Measurements from ENCODE around the gene WNT2B. TPM values are rescaled to one million over a fixed set of nuclear protein-coding genes. Genes with fewer than 3 reads are reported as not detected.

WNT2B gene
- total RNA-seq, 1 donor from 2014 or later, result 33.5 TPM

- no peak for DNase-seq (ENCODE audit: low read depth)
These were observed 57.0 kb downstream of the WNT2B start for GRCh38 chr1:112565800-112566199.

GRCh38 chr1:112575154-112575804 is 66.5 kb downstream of the WNT2B start:
- DNase-seq (ENCODE audit: low read depth), result peak; percentile 48

GRCh38 chr1:112576240-112576639 is 67.5 kb downstream of the WNT2B start:
- DNase-seq (ENCODE audit: low read depth), result no peak

Other genes starting within 250 kb of the WNT2B start
- 24.0 and 83.8 TPM in 2 replicates for gene CTTNBP2NL, start 112.8 kb upstream of the WNT2B start, total RNA-seq
- 14.8 and 17.0 TPM in 2 replicates for gene ST7L, start 110.2 kb downstream of the WNT2B start, total RNA-seq
- 236 and 260 TPM in 2 replicates for gene CAPZA1, start 110.9 kb downstream of the WNT2B start, total RNA-seq
- gene MOV10, start 165.7 kb downstream of the WNT2B start, total RNA-seq, result 35.4 and 48.9 TPM in 2 replicates
- gene RHOC, start 198.2 kb downstream of the WNT2B start, total RNA-seq, result 516 and 1,250 TPM in 2 replicates
- 2.5 and 2.6 TPM in 2 replicates for gene PPM1J, start 206.4 kb downstream of the WNT2B start, total RNA-seq

All from renal cortical epithelial cell (primary cell).